GM21786 (cell line): ENCODE data around the gene ADM5.

Experiments
- ATAC-seq: cut with Tn5 transposase; IDR thresholded peaks from one replicate; pipeline ENCODE4 v1.9.1; 2021; ENCODE audit not compliant: unreplicated experiment

The ADM5 gene

GRCh38 chr19:49658139-49658517 is 31.3 kb upstream of the ADM5 start:
- no peak for ATAC-seq

- no peak for ATAC-seq
Observed at GRCh38 chr19:49658566-49659442, 30.6 kb upstream of the ADM5 start.

DNA sequence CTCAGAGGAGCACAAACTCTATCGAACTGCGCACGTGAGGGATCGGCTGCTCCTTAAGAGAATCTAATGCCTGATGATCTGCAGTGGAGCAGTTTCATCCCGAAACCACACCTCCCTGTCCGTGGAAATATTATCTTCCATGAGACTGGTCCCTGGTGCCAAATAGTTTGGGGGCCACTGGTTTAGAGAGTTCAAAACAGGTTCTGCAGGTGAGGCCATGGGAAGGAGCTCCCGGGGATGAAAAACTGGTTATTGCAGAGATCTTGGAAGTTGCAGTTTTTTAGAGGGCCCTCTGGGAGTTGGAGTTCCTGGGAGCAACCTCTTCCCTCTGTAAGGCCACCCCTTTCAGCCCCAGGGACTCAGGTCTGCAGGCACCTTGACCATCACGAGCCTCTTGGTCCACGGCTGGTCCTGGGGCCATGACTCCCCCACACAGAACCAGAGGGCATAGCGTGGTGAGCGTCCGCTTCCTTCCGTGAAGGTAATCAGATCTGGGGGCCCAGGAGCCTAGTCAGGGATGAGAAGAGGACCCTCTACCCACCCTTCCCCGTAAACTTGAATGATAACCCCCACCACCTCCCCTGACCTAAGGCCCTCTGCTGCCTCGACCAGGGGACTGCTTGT is 28.9 kb upstream of the ADM5 start:
- ATAC-seq, result no peak

DNA sequence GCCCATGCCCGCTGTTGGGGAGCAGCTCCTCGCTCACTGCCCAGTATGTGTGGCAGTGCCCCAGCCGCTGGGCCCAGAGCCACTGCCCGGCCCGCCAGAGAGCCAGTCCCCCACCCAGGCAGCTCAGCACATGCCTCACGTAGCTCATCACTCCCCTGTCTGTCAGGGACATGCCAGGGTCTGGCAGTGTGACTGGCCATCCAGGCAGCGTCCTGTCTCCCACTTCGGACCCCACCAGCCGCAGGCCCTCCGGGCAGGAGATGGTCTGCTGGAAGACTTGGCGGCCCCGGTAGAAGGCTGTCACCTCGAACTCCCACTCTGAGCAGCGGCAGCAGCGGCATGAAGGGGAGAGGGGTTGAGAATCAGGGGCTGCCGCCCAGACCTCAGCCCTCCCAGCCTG is 27.4 kb upstream of the ADM5 start:
- no peak for ATAC-seq

- ATAC-seq, result no peak
Observed at GRCh38 chr19:49663224-49663623, 26.2 kb upstream of the ADM5 start.

DNA sequence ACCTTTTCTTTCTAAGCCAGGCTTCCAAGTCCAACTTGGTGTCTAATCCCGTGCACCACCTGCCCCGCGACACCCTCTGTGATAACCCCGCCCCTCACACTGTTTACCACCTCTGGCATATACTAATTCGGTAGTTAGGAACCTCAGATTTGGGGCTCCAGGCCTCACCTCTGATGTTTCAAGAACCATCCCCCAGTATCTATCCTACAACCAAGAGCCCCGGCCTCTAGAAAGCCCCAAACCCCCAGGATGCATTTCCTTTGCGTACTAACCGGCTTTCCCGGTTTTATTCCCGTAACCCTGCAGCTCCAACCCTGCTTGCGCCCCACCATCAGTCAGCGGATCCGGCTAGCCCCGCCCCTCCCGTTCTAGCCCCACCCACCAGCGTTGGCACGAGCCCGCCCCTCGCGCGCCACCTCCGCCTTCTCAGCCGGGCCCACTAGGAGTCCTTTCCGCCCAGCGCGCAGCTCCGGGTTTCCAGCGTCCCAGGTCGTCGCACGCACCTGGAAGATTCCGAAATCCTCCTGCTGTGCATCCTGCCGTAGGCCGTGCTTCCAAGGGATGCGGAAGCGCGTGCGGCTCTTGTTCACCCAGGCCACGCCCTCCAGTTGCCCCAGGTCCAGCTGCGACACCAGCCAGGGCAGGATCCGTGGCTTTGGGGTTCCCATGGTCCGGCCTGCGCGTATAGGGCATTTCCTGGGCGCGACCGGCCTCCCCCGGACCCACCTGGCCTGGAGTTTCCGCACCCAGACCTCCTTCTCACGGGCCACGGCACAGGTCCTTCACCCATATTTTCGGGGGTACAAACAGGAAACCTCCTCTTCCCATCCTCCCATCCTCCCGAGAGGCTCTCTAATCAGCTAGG is 25.0 kb upstream of the ADM5 start:
- ATAC-seq, result no peak

DNA sequence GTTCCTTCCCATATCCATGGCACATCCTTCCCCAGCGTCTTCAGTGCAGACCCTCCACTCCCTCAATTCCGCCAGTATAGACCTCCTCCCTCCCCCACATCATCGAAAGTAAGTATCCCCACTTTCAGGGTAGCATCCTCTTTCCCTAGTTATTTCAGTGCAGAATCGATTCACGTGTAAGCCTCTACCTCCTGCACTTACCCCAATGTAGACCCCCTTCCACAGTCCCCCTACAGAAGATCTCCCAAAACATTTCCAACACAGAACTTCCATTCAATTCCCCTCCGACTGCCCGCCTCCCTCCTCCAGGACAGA is 24.4 kb upstream of the ADM5 start:
- no peak for ATAC-seq

DNA sequence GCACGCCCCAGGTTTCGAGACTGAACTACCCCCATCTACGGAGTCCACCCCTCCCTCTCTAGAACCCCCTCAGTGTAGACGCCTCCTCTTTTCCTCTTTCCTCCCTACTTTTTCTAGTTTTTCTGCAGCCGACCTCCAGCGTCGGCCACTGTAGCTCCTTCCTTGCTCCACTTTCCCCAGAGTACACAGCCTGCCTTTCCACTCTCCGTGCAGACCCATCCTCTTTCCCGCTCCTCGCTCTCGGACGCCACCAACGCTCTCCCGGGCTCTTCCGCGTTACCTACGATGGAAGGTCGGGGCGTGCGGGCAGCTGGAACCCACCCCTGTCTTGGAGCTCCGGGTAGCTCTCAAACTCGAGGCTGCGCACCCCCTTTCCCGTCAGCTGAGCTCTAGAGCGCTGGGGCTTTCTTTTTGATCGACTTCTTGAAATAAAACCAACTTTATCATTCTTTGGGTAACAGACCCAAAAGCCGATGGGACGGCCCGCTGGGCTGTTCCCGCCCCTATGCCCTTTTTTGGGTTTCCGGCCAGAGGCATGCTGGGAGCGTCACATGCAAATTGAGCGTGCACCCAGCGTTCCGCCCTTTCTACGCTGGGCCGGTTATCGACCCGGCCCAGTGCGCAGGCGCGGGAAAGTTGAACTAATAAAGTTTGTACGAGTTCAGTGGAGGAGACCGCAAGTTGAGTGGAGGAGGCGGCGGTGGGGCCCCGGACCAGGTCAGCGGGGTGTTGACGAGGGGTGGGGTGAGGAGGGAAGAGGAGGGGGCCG is 23.9 kb upstream of the ADM5 start, which contains the start of the genes BCL2L12 and IRF3:
Gene BCL2L12, plus strand, starts transcription at position 583 of the 769 bp plus-strand sequence. CDS start 760 bp downstream, outside the sequence.
Gene IRF3, minus strand, starts transcription at position 507 of the 769 bp plus-strand sequence. CDS start 1,019 bp downstream, outside the sequence.
- ATAC-seq, result peak; percentile 87

DNA sequence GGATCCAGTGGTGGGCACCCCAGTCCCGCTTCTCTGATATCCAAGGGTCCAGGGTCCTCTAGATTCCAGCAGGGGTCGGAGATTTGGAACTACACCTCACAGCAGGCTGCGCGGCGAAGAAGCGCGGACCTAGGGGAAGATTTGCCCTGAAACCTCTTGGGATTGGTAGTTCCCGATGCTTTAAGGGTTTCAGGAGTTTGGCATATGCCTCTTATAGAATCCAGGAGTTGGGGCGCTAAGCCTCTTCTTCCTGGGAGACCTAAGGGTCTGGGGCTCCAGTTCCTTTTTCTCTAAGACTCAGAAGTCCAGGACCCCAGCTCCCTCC is 23.3 kb upstream of the ADM5 start:
- no peak for ATAC-seq

GRCh38 chr19:49667473-49667872 is 21.9 kb upstream of the ADM5 start:
- no peak for ATAC-seq

DNA sequence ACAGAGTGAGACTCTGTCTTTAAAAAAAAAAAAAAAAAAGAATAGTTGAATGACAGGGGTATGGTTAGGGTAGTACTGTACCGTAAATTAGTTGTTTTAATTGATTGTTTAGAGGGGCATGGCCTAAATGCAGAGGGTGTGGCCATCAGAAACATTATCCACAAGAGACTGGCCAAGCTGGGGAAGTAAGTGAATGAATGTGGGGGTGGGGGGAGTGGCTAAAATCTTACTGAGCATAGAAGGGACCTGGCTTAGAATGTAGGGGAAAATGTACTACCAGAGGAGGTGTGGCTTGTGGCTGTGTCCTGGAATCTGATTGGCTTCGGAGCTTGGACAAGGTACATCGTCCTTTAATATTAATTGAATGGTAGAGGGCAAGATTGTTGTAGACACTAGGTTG is 19.9 kb upstream of the ADM5 start:
- no peak for ATAC-seq

DNA sequence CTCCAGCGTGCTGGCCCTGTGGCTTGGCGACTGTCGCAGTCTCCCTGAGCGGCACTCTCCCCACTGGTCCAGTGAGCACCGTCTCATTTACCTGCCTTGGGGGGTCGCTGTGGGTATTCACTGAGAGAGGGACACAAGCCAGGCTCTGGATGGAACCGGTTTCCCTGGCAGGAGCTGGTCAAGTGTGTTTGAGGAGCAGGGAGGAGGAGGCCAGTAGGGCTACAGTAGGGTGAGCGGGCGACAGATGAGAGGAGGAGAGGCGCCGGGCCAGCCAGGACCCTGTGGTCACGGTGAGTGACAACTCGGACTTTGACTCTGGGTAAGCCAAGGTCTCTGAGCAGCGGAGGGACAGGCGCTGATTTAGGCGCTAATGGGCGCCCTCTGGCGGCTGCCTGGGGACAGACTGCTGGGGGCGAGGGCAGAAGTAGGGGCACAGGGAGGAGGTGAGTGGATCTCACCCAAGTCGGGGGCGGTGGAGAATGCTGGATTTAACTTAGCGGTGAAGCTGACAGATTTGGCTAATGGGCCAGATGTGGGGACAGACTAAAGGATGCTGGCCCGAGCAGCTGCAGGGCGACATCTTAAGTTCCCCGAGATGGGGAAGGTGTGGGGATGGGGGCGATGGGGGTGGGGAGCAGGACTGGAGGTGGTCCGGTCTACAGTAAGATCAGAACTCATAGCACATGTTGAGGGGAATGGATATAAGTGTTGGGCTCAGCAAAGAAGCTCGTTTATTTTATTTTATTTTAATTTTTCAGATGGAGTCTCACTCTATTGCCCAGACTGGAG is 17.1 kb upstream of the ADM5 start:
- ATAC-seq, result no peak

DNA sequence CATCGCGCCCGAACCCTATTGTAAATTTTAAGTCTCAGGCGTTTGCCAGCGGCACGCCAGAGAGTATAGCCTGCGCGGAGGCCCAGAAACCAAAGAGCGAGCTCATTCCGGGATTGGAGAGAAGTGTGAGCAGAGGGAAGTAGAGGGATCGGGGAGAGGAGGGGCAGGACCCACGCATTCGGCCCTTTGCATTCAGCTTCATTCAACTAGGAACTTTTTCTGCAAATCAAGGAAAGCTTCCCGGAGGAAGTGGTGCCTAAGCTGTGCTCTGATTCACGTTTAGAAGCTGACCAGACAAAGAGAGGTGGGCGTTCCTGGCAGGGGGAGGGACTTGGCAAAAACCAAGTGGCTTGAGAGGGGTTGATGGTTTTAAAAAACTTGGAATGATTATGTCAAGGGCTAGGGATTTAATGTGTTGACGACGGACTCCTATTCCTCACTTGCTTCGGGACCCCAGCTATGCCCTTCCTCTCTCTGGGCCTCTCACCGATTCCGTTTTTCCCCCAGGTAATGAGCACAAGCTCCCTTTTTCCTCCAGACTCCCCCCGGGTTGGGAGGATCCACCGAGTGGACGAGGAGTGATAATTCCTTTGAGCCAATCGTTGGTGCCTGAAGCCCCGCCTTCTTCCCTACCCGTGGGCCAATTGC is 13.1 kb upstream of the ADM5 start:
- no peak for ATAC-seq

- peak; percentile 61 for ATAC-seq
Observed at GRCh38 chr19:49676784-49677230, 12.6 kb upstream of the ADM5 start.

GRCh38 chr19:49677231-49677900 is 12.0 kb upstream of the ADM5 start, which contains the start of gene PRMT1:
Gene PRMT1 (plus strand): TSS chr19:49677271. CDS start chr19:49677281, 10 bp downstream.
- ATAC-seq, result no peak

DNA sequence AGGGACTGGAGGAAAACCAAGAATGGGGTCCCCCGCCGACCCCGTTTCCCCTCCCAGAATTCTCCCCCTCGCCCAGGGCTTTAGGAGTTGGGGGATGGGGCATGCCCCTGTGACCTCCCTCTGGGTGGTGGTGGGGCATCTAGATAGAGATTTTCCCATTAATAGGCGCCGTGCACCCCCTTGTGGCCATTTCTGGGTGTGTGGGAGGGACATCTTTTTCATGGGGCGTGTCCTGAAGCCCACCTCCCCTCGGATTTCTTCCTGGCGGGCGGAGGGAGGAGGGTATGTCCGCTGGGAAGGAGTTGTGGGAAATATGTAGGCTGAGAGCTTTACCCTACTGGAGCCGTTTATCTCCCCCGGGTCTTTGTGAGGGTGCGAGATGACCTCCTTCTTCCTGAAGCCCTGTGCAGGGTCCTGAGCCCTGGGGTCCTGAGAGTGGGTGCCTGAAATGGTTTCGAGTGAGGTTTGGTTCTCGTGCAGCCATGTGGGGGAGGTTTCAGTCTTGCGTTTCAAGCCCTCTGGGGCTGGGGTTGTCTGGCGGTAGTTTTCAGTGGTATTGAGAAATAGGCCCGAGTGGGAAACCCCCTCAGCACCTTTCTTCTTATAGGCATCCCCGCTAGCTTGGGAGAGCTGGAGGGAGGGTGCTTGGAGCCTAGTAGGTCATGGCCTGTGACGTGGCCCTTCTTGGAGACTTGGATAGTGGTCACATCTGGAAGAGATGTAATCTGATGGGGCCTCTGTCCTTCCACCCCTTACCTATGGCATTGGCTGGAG is 11.3 kb upstream of the ADM5 start:
- ATAC-seq, result no peak

GRCh38 chr19:49678985-49679770 is 10.2 kb upstream of the ADM5 start:
- ATAC-seq, result no peak
